GM10266 (cell line): ENCODE results near the gene EMX1.
A peak's percentile ranks its signal among the peaks of the same experiment; 100 is the strongest.

Source experiments
- DNase-seq: peaks from one replicate; pipeline ENCODE4 v3.0.0; 2012; ENCODE audit errors: extremely low spot score
- TF ChIP-seq, protein P1 (sequence below): IDR thresholded peaks from 2 replicates; pipeline ENCODE4 v1.5.1; 2012; ENCODE audit warnings: mild to moderate bottlenecking, low read depth; ENCODE audit not compliant: control insufficient read depth, insufficient read depth; ENCODE audit errors: missing control alignments

The EMX1 gene

DNA sequence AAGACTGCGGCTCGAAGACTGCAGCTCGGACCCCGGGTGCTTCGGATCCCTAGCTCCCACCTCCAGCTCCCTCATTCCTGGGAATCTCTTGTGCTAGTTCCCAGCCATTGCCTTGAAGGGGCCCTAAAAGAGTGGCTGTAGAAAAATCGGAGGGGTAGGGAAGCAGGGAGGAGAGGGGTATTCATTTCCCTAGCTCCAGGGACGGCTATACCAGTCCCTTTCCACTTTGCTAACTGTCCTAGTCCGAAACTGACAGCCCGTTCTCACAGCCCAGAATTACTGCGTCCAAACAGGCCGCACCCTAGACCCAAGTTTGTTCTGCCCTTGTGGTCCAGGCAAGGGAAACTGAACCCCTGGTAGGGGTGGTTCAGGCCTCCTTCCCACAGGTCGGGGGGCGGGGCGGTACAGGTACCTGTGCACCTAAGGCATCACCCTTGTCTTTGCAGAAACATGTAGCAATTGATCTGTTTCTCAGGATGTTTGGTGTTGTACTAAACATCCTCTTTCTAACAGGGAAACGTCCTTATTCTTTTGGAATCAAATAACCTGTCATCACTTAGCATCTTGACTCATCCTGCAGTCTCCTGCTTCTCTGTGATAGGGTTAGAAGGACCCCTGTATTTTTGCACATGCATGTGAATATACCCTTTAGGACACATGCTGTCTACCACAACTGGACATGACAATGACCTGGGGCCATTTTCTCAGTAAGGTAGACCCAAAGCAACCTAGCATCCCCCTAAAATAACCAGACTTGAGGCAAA lies 4.0 kb downstream of the EMX1 start:
- TF ChIP-seq, protein P1, sequence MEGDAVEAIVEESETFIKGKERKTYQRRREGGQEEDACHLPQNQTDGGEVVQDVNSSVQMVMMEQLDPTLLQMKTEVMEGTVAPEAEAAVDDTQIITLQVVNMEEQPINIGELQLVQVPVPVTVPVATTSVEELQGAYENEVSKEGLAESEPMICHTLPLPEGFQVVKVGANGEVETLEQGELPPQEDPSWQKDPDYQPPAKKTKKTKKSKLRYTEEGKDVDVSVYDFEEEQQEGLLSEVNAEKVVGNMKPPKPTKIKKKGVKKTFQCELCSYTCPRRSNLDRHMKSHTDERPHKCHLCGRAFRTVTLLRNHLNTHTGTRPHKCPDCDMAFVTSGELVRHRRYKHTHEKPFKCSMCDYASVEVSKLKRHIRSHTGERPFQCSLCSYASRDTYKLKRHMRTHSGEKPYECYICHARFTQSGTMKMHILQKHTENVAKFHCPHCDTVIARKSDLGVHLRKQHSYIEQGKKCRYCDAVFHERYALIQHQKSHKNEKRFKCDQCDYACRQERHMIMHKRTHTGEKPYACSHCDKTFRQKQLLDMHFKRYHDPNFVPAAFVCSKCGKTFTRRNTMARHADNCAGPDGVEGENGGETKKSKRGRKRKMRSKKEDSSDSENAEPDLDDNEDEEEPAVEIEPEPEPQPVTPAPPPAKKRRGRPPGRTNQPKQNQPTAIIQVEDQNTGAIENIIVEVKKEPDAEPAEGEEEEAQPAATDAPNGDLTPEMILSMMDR: no peak
- no peak for DNase-seq

DNA sequence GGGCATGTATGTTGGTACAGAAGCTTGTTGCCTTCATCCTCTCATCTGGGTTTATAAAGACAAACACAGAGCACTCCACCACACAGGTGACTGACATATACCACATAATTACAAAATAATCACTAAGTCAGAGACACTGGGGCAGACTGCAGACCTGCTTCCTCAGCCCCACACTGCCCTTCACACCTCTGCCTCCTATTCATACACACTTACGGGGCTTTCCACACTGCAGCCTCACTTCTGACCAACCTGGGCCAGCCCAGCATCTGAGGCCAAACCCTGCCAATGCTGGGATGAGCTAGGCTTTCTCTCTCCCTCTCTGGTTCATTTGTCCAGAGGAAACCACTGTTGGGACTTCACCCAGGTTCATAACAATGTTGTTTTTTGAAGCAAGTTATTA lies 4.5 kb downstream of the EMX1 start:
- DNase-seq: no peak
- TF ChIP-seq, protein P1: no peak

DNA sequence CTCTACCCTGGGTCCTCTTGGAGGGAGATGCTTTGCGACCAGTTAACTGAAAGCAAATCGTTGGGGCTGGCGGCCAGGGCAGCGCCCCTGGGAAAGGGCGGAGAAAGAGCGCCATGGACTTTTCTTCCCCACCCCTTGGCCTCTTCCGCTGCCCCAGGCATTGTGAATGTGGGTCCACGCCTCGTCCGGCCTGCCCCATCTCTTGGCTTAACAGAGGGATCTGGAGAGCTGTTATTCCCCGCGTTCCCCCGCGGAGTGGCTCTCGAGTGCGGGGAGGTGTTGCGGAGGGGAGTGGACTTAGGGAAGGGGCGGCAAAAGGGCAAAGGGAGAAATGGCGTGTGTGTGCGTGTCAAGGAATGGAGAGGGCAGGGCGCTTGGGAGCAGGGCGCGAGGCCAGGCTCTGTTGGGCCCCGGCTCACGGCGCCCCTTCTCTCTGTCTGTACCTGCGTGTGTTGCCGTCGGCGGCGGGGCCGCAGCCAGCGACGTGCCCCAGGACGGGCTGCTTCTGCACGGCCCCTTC lies 6.6 kb downstream of the EMX1 start:
- DNase-seq: no peak
- TF ChIP-seq, protein P1: no peak

DNA sequence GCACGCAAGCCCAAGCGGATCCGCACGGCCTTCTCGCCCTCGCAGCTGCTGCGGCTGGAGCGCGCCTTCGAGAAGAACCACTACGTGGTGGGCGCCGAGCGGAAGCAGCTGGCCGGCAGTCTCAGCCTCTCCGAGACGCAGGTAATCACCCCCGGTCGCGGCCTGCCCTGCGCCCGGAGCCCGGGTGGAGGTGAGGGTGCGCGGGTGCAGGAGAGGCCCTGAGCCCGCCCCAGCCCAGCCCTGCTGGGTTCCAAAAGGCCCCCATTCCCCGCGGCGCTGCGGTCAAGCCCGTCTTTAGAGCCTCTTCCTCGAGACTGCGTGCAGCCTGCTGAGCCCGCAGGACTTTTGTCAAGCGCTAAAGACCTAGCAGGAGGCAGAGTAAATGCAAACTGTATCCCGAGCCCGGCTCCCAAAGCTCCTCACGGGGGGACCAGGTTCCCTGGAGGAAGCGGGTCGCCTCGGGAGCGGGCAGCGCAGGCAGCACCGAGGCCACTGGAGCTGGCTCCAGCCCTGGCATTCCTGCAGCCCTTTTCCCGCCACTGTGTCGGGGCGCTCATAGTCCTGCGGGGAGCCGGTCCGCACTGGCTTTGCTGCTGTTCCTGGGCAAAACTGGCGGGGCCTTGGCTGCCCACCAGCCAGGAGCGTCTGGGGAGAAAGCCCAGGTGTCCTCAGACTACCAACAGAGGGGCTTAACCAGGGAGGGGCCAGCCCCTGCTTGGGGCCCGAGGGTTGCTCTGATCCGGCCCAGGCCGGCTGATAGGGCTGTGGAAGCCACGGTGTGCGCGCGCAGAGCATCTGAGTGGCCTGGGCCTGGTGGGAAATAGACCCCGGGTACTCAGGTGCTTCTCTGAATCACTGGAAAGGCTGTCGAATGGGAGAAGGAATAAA lies 7.3 kb downstream of the EMX1 start:
- TF ChIP-seq, protein P1: no peak
- DNase-seq: peak; percentile 65

DNA sequence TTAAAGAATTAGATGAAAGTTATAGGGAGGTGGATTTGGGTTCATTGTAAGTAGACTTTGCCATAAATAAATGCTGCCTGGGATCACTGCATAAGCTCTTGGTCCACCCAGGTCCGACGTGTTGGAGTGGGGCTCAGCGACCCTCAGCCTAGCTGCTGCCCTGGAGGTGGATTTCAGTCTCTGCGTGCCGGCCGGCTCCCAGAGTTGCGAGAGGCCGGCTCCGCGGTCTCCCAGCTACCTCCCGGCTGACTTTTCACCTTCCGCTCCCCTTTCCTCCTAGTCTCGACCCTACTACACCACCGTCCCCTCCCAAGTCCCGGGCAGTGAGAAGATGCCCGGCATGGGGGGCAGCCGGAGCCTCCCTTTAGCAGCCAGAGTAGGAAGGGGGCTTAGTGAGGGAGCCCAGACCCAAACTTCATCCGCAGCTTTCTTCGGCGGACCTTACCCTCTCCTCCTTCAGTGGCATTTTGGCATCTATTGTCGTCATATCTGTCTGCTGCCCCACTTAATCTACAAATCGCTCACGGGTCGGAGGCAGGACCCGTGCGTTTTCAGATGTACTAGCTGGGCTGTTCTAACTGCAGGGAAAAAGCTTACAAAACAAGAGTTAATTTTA lies 8.1 kb downstream of the EMX1 start:
- no peak for DNase-seq
- TF ChIP-seq, protein P1: no peak

DNA sequence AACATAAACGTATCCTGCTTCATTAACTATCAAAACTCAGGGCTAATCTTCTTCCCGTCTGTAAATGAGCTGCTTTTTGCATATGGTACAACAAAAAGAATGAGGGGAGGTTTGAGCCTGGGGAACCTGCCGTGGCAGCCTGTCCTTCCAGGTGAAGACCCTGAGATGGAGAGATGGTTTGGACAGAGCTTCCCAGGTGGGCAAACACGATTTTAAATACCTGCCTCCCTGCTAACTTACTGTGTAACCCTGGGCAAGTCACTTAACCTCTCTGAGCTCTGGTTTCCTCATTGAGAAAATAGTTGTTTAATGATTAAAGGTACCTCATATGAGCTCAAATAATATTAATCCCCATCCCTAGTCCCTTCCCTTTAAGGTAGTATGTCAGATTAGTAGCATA lies 9.0 kb downstream of the EMX1 start:
- TF ChIP-seq, protein P1: no peak
- DNase-seq: no peak
